Pancreas (tissue), 10 donors: ENCODE results near the gene LIPJ. TPM values are rescaled to one million over a fixed set of nuclear protein-coding genes. Genes with fewer than 3 reads are reported as not detected.

Experiments
- ATAC-seq, 4 donors: fragments of 200-7000 bp; cut with Tn5 transposase; one replicate each; pipeline versions ENCODE4 v1.8.0 to v1.9.1; 2020; ENCODE audit warnings: mild to moderate bottlenecking in 4 of 4, moderate library complexity in 4 of 4
- DNase-seq, 6 donors: peaks; one replicate each; pipeline ENCODE4 v3.0.0-alpha.2; 2020
- FAIRE-seq: peaks from 2 replicates; lab custom pipeline; 2012; peaks lifted over from hg19 to GRCh38; lab: Jason Lieb, UNC
- H3K27ac ChIP-seq, 4 donors: fragments of 200-600 bp; sonication (generic); 1 replicate in 3 of 4; 2 replicates in 1 of 4; pipeline versions ENCODE4 v1.5.0 to v1.8.0; 2020
- H3K27me3 ChIP-seq, 4 donors: fragments of 200-600 bp; one replicate each; pipeline ENCODE4 v1.8.0; 2021
- H3K36me3 ChIP-seq, 3 donors: fragments of 200-600 bp; sonication (generic) in 1 of 3; one replicate each; pipeline versions ENCODE4 v1.5.0 to v1.8.0; 2020 to 2021
- H3K4me1 ChIP-seq, 3 donors: fragments of 200-600 bp; one replicate each; pipeline ENCODE4 v1.8.0; 2021
- H3K4me3 ChIP-seq, 4 donors: fragments of 200-600 bp; sonication (generic) in 2 of 4; one replicate each; pipeline versions ENCODE4 v1.5.0 to v1.8.0; 2020 to 2021
- H3K9me3 ChIP-seq, 4 donors: fragments of 200-600 bp; one replicate each; pipeline ENCODE4 v1.8.0; 2021
- WGBS, 2 donors: extraction: QIAGEN DNeasy Blood & Tissue Kit; methylation state at CpG; one replicate each; pipeline ENCODE4 v1.1.7; 2013; 5-methylcytosine and 5-hydroxymethylcytosine counted together
- intact Hi-C, 3 donors: fragments of 100-400 bp; cut with DNase I; formaldehyde crosslinking; loops; one replicate each; pipeline versions ENCODE4 v1.11.1 to v1.14.2; 2022
- polyA plus RNA-seq, 2 donors: library from polyadenylated mRNA; stranded (reverse); fragments of 200-250 nt; gene quantifications; one replicate each; pipeline ENCODE4 v1.2.3, GENCODE V29; 2013
- total RNA-seq, 6 donors: library from RNA; stranded (reverse); fragmentation: NEBNext Ultra II Directional in 4 of 6; extraction: Animal tissue kit (Norgen Biotek cat#: 25700) in 4 of 6; gene quantifications; one replicate each; pipeline versions ENCODE4 v1.2.1 to v1.2.4, GENCODE V29; 2021 to 2023
- TF ChIP-seq, protein P1 (sequence below), 4 donors: fragments of 200-600 bp; sonication (generic) in 3 of 4; IDR thresholded peaks; one replicate each; pipeline versions ENCODE4 v1.5.0 to v1.8.0; 2021; ENCODE audit warnings: antibody characterized with exemption in 4 of 4
- donor health status: healthy with polysubstance abuse.
- donor health status: DM: no; HTN: no; CAD: no; lungs with moderate emphysema.
- donor health status: DM: no; HTN: no; CAD: no.
- donor health status: control.
- donor health status: control.
- donor health status: Bipolar disorder and iron deficiency.
- donor health status: DM: yes; HTN: yes; CAD: no.
- donor health status: DM: no; HTN: no; CAD: no.
- donor health status: DM: no; HTN: no; CAD: no.
- donor health status: DM: yes; HTN: yes; CAD: no.

Gene LIPJ
- total and polyA plus RNA-seq, 8 donors = 0.04 to 1.2 (median 0.27) TPM

GRCh38 chr10:88562152-88562551, 24.4 kb upstream of the LIPJ start:
- Histone ChIP-seq H3K27me3 (no peaks in the 10 kb centered on the region), H3K27ac (no peak overlapping the region), H3K36me3 (no peaks in the 10 kb centered on the region), H3K4me3 (no peak overlapping the region), H3K9me3 (no peaks in the 10 kb centered on the region), H3K4me1 (peaks cover 0 to 5% (median 0%) of the 10 kb centered on the region in 3 donors)
- DNase-seq (no peak), ATAC-seq (no peak), FAIRE-seq (no peak)
- intact Hi-C loops = no loop called here
- TF ChIP-seq, protein P1, sequence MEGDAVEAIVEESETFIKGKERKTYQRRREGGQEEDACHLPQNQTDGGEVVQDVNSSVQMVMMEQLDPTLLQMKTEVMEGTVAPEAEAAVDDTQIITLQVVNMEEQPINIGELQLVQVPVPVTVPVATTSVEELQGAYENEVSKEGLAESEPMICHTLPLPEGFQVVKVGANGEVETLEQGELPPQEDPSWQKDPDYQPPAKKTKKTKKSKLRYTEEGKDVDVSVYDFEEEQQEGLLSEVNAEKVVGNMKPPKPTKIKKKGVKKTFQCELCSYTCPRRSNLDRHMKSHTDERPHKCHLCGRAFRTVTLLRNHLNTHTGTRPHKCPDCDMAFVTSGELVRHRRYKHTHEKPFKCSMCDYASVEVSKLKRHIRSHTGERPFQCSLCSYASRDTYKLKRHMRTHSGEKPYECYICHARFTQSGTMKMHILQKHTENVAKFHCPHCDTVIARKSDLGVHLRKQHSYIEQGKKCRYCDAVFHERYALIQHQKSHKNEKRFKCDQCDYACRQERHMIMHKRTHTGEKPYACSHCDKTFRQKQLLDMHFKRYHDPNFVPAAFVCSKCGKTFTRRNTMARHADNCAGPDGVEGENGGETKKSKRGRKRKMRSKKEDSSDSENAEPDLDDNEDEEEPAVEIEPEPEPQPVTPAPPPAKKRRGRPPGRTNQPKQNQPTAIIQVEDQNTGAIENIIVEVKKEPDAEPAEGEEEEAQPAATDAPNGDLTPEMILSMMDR (IDR thresholded peaks at IDR 0.05) = no peak
- 93 to 100% methylated on average over 1 of the region's 1 CpG for WGBS, 2 donors

DNA sequence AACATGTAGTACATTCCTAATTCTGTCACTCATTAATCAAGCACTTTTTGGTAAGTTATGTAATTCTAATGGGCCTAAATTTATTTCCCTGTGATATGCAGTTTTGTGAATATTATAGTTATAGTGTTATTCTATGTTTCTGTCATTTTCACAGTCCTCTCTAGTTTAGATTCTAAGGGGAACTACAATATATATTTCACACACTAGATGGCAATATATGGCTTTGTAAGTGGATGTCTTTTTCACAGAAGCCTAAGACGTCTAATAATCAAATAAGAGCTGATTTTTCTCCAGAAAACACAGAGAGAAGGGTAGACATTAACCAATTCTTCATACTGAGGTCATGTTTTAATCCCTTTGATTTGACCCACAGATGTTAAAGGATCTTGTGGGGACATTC, 21.5 kb upstream of the LIPJ start:
- no peaks in the 10 kb centered on the region for H3K9me3 ChIP-seq
- intact Hi-C loops = no loop called here
- no peaks in the 10 kb centered on the region for H3K27me3 ChIP-seq
- H3K4me1 ChIP-seq = peaks cover 0 to 5% (median 0%) of the 10 kb centered on the region in 3 donors
- TF ChIP-seq, protein P1 (IDR thresholded peaks at IDR 0.05) = no peak
- 4 to 5% methylated on average over 1 of the region's 1 CpG for WGBS, 2 donors
- no peaks in the 10 kb centered on the region for H3K36me3 ChIP-seq
- ATAC-seq (peak in 3 of 4 donors; percentile 72 to 77 (median 72)), FAIRE-seq (peak; percentile 32), DNase-seq (no peak)
- H3K27ac ChIP-seq = no peak overlapping the region
- H3K4me3 ChIP-seq = no peak overlapping the region

DNA sequence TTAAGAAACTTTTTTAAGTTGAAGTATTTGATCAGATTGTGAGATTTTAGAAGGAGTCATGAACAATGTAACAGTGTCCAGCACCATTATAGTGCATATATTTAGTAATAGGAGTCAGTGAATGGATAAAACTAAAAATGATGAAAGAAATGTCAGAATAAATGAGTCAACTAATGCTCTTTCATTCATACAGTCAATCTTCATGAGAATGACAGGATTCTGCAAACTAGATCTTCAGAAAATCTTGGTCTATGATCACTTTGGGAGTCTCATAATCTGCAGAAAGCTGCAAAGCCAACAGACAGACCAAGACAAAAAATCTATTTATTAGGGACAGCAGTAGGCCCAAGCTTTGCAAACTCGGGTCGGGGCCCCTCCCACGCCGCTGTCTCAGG, 4.2 kb upstream of the LIPJ start:
- H3K4me1 ChIP-seq = no peaks in the 10 kb centered on the region
- H3K36me3 ChIP-seq = no peaks in the 10 kb centered on the region
- FAIRE-seq = peak; percentile 32
- TF ChIP-seq, protein P1 (IDR thresholded peaks at IDR 0.05) = no peak
- H3K27me3 ChIP-seq = no peaks in the 10 kb centered on the region
- H3K4me3 ChIP-seq = peak overlapping the region; percentile 65 to 71 (median 68)
- no peak for DNase-seq
- intact Hi-C loops = no loop called here
- peak overlapping the region; percentile 92 to 96 (median 96) for H3K27ac ChIP-seq
- WGBS, 2 donors = 1 to 4% methylated on average over 4 of the region's 4 CpGs
- no peaks in the 10 kb centered on the region for H3K9me3 ChIP-seq
- ATAC-seq = peak in 1 of 4 donors; percentile 4

- 2% methylated on average over 63 of the region's 63 CpGs for WGBS, 2 donors
- FAIRE-seq (no peak), DNase-seq (peak; percentile 72 to 89 (median 80)), ATAC-seq (peak; percentile 95 to 98 (median 96))
- Histone ChIP-seq H3K27me3 (no peaks in the 10 kb centered on the region), H3K27ac (peak within 1 kb of the TSS; percentile 92 to 96 (median 96)), H3K4me1 (no peaks in the 10 kb centered on the region), H3K4me3 (peak within 1 kb of the TSS; percentile 65 to 71 (median 68)), H3K36me3 (no peaks in the 10 kb centered on the region), H3K9me3 (no peaks in the 10 kb centered on the region)
- TF ChIP-seq, protein P1 (IDR thresholded peaks at IDR 0.05) = peak; percentile 61 to 90 (median 75)
- intact Hi-C loops = no loop called here
These were observed 3.6 kb upstream of the LIPJ start, which contains the start of gene RNLS for GRCh38 chr10:88582806-88583583. Gene RNLS, minus strand, starts transcription at chr10:88583318.

DNA sequence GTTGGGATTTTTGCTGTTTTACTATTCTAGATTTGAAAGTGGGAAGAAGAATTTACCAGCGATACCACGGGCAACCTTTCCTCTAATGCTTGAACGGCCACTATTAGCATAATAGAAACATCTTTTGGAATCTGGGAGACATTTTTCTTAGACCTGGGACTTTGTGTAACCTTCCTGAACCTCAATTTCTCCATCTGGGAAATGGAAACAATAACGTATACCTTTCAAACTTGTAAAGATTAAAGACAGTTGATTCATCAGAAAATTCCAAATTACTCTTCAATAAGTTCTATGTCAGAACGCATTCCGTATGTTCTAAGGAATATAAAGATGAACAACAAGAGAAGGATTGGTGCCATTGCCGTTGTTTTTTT, 3.0 kb upstream of the LIPJ start:
- Histone ChIP-seq H3K4me1 (no peaks in the 10 kb centered on the region), H3K27ac (peak overlapping the region; percentile 92 to 96 (median 96)), H3K9me3 (no peaks in the 10 kb centered on the region), H3K27me3 (no peaks in the 10 kb centered on the region), H3K36me3 (no peaks in the 10 kb centered on the region), H3K4me3 (peak overlapping the region; percentile 65 to 71 (median 68))
- FAIRE-seq (no peak), DNase-seq (no peak), ATAC-seq (no peak)
- WGBS, 2 donors = 53 to 56% methylated on average over 7 of the region's 7 CpGs
- intact Hi-C loops = no loop called here
- TF ChIP-seq, protein P1 (IDR thresholded peaks at IDR 0.05) = no peak
